Measurements from ENCODE around the gene NPTN.

DNA sequence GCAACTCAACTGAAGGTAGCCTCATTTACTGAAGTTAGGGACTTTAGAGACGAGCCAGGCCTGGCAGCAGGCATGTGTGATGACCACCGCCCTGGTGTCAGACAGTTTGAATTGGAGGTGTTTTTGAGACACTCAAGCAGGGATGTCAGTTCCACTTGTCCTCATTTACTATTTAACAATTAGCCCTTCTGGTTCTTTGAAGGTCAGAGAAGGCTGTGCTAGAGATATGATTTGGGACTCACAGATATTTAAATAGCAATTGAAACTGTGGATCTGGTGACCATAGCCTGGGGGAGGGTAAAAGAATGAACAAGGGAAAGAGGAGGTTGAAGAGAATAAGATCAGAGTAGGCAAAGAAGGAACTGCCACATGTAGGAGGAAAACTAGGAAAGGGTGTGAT, 115.6 kb downstream of the NPTN start:
- TF ChIP-seq, protein P1, sequence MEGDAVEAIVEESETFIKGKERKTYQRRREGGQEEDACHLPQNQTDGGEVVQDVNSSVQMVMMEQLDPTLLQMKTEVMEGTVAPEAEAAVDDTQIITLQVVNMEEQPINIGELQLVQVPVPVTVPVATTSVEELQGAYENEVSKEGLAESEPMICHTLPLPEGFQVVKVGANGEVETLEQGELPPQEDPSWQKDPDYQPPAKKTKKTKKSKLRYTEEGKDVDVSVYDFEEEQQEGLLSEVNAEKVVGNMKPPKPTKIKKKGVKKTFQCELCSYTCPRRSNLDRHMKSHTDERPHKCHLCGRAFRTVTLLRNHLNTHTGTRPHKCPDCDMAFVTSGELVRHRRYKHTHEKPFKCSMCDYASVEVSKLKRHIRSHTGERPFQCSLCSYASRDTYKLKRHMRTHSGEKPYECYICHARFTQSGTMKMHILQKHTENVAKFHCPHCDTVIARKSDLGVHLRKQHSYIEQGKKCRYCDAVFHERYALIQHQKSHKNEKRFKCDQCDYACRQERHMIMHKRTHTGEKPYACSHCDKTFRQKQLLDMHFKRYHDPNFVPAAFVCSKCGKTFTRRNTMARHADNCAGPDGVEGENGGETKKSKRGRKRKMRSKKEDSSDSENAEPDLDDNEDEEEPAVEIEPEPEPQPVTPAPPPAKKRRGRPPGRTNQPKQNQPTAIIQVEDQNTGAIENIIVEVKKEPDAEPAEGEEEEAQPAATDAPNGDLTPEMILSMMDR (optimal IDR thresholded peaks at IDR 0.05 in 1 of 3, IDR thresholded peaks at IDR 0.05 in 1 of 3, conservative IDR thresholded peaks at IDR 0.05 in 1 of 3; ENCODE audit: extremely low read depth in 1 of 3, insufficient read depth in 2 of 3, low read length in 3 of 3) = no peak
- TF ChIP-seq EZH2 (IDR thresholded peaks at IDR 0.05; ENCODE audit: low read length) = no peak

Data from keratinocyte (primary cell).